H9 (cell line): ENCODE data around the gene KRT36. TPM values are rescaled to one million over a fixed set of nuclear protein-coding genes. Genes with fewer than 3 reads are reported as not detected.
A peak's percentile ranks its signal among the peaks of the same experiment; 100 is the strongest.

ENCODE experiments used
- DNase-seq: peaks from one replicate; pipeline ENCODE4 v3.0.0-alpha.2; 2017
- H2AFZ ChIP-seq: one replicate; pipeline ENCODE4 v1.6.1; 2013; ENCODE audit warnings: mild to moderate bottlenecking, low read length, control low read depth, moderate library complexity
- H2AK5ac ChIP-seq: 2 replicates; pipeline ENCODE4 v1.6.1; 2013; ENCODE audit warnings: low read length, control low read depth, mixed read lengths; ENCODE audit not compliant: insufficient read length
- H2BK120ac ChIP-seq: one replicate; pipeline ENCODE4 v1.6.1; 2013; ENCODE audit warnings: low read depth, mild to moderate bottlenecking, low read length, control low read depth, inconsistent platforms; ENCODE audit not compliant: poor library complexity, severe bottlenecking
- H2BK12ac ChIP-seq: 2 replicates; pipeline ENCODE4 v1.6.1; 2013; ENCODE audit warnings: low read length, control low read depth, mixed read lengths, low read depth; ENCODE audit not compliant: insufficient read length
- H2BK15ac ChIP-seq: 2 replicates; pipeline ENCODE4 v1.6.1; 2013; ENCODE audit warnings: low read depth, low read length, control low read depth
- H2BK20ac ChIP-seq: one replicate; pipeline ENCODE4 v1.6.1; 2013; ENCODE audit warnings: low read depth, mild to moderate bottlenecking, low read length, control low read depth, inconsistent platforms; ENCODE audit not compliant: poor library complexity, severe bottlenecking
- H2BK5ac ChIP-seq: 2 replicates; pipeline ENCODE4 v1.6.1; 2013; ENCODE audit warnings: low read length, control low read depth, mixed read lengths; ENCODE audit not compliant: insufficient read length
- H3K14ac ChIP-seq: 2 replicates; pipeline ENCODE4 v1.6.1; 2013; ENCODE audit warnings: low read length, control low read depth; ENCODE audit not compliant: insufficient read depth
- H3K18ac ChIP-seq: 2 replicates; pipeline ENCODE4 v1.6.1; 2013; ENCODE audit warnings: low read depth, mild to moderate bottlenecking, mixed read lengths, low read length, control low read depth; ENCODE audit not compliant: insufficient read length
- H3K23ac ChIP-seq: 2 replicates; pipeline ENCODE4 v1.6.1; 2013; ENCODE audit warnings: low read length, control low read depth, mixed read lengths, low read depth; ENCODE audit not compliant: insufficient read length
- H3K23me2 ChIP-seq: 2 replicates; pipeline ENCODE4 v1.6.1; 2013; ENCODE audit warnings: low read depth, mild to moderate bottlenecking, mixed read lengths, low read length, control low read depth; ENCODE audit not compliant: insufficient read length, poor library complexity, severe bottlenecking
- H3K27ac ChIP-seq: 2 replicates; pipeline ENCODE4 v1.5.1; 2013; ENCODE audit warnings: low read length, control low read depth, mixed read lengths, low read depth; ENCODE audit not compliant: insufficient read length
- H3K27me3 ChIP-seq: 2 replicates; pipeline ENCODE4 v1.6.1; 2013; ENCODE audit warnings: low read length, control low read depth, inconsistent platforms; ENCODE audit not compliant: insufficient read depth
- H3K4ac ChIP-seq: 2 replicates; pipeline ENCODE4 v1.6.1; 2013; ENCODE audit warnings: low read depth, mild to moderate bottlenecking, control low read depth, inconsistent platforms, low read length, moderate library complexity
- H3K4me1 ChIP-seq: 2 replicates; pipeline ENCODE4 v1.6.1; 2013; ENCODE audit warnings: low read length, control low read depth, inconsistent platforms; ENCODE audit not compliant: insufficient read depth
- H3K4me2 ChIP-seq: 2 replicates; pipeline ENCODE4 v1.6.1; 2013; ENCODE audit warnings: low read length, control low read depth, mixed read lengths; ENCODE audit not compliant: insufficient read length, insufficient read depth
- H3K56ac ChIP-seq: 2 replicates; pipeline ENCODE4 v1.6.1; 2013; ENCODE audit warnings: low read depth, mild to moderate bottlenecking, mixed read lengths, low read length, control low read depth; ENCODE audit not compliant: insufficient read length
- H3K79me1 ChIP-seq: 2 replicates; pipeline ENCODE4 v1.6.1; 2013; ENCODE audit warnings: low read depth, mild to moderate bottlenecking, moderate library complexity, low read length, control low read depth, inconsistent platforms; ENCODE audit not compliant: insufficient read depth, poor library complexity, severe bottlenecking
- H3K79me2 ChIP-seq: 2 replicates; pipeline ENCODE4 v1.6.1; 2013; ENCODE audit warnings: low read length, control low read depth, inconsistent platforms; ENCODE audit not compliant: insufficient read depth
- H3K9ac ChIP-seq: 2 replicates; pipeline ENCODE4 v1.6.1; 2013; ENCODE audit warnings: low read length, control low read depth, mixed read lengths; ENCODE audit not compliant: insufficient read length; ENCODE audit errors: extremely low read depth
- H3K9me3 ChIP-seq: one replicate; pipeline ENCODE4 v1.6.1; 2013; ENCODE audit warnings: low read depth, low read length, inconsistent platforms; ENCODE audit not compliant: control insufficient read depth
- H3T11ph ChIP-seq: one replicate; pipeline ENCODE4 v1.6.1; 2013; ENCODE audit warnings: mild to moderate bottlenecking, low read length, control low read depth, inconsistent platforms
- H4K20me1 ChIP-seq: one replicate; pipeline ENCODE4 v1.6.1; 2013; ENCODE audit not compliant: control insufficient read depth, insufficient read length, insufficient read depth
- H4K5ac ChIP-seq: 2 replicates; pipeline ENCODE4 v1.6.1; 2013; ENCODE audit warnings: low read depth, mild to moderate bottlenecking, mixed read lengths, low read length, control low read depth; ENCODE audit not compliant: insufficient read length
- H4K8ac ChIP-seq: replicated peaks from 2 replicates; pipeline ENCODE4 v1.6.1; 2013; ENCODE audit warnings: low read length, control low read depth, mixed read lengths, low read depth; ENCODE audit not compliant: insufficient read length
- H4K91ac ChIP-seq: 2 replicates; pipeline ENCODE4 v1.6.1; 2013; ENCODE audit warnings: low read depth, mild to moderate bottlenecking, moderate library complexity, mixed read lengths, low read length, control low read depth; ENCODE audit not compliant: insufficient read length
- H3K27ac Mint-ChIP-seq, 3 experiments: 2 replicates in 2 of 3; 3 replicates in 1 of 3; pipeline ENCODE4 v1.8.0; 2020 to 2021; ENCODE audit warnings: mixed read lengths in 3 of 3, mild to moderate bottlenecking in 1 of 3, moderate library complexity in 1 of 3
- H3K27me3 Mint-ChIP-seq: 2 replicates; pipeline ENCODE4 v1.8.0; 2021; ENCODE audit warnings: low read depth, mild to moderate bottlenecking, moderate library complexity, mixed read lengths
- H3K36me3 Mint-ChIP-seq, 3 experiments: 2 replicates in 2 of 3; 3 replicates in 1 of 3; pipeline ENCODE4 v1.8.0; 2020 to 2021; ENCODE audit warnings: low read depth in 3 of 3, mixed read lengths in 3 of 3; ENCODE audit not compliant: insufficient read depth in 1 of 3
- H3K4me1 Mint-ChIP-seq, 2 experiments: 2 replicates each; pipeline ENCODE4 v1.8.0; 2020; ENCODE audit warnings: mixed read lengths in 2 of 2
- H3K4me3 Mint-ChIP-seq, 2 experiments: 2 replicates in 1 of 2; 3 replicates in 1 of 2; pipeline ENCODE4 v1.8.0; 2020 to 2021; ENCODE audit warnings: mild to moderate bottlenecking in 2 of 2, mixed read lengths in 2 of 2, moderate library complexity in 1 of 2
- H3K9me3 Mint-ChIP-seq, 2 experiments: 2 replicates in 1 of 2; 3 replicates in 1 of 2; pipeline ENCODE4 v1.8.0; 2020; ENCODE audit warnings: mild to moderate bottlenecking in 2 of 2, mixed read lengths in 2 of 2, moderate library complexity in 1 of 2
- CTCF ChIP-seq: fragments of 200-600 bp; sonication (generic); conservative IDR thresholded peaks from 3 replicates; pipeline ENCODE4 v1.8.0; 2021; ENCODE audit warnings: antibody characterized with exemption, mild to moderate bottlenecking
- WGBS: extraction: QIAGEN DNeasy Blood & Tissue Kit; methylation state at CpG from one replicate; pipeline ENCODE4 v1.1.7; 2013; ENCODE audit warnings: missing lambda C conversion rate, low lambda C conversion rate, mixed read lengths; ENCODE audit not compliant: insufficient read length; ENCODE audit errors: extremely low coverage; 5-methylcytosine and 5-hydroxymethylcytosine counted together
- total RNA-seq: library from RNA; stranded (reverse); gene quantifications from 2 replicates; pipeline ENCODE4 v1.2.1, GENCODE V29; 2021

Gene KRT36
- total RNA-seq, 1 experiment from 2014 or later: not detected

- Histone ChIP-seq H2BK5ac (no peak overlapping the region), H3K23ac (no peak overlapping the region), H3K9ac (no peak overlapping the region), H2BK15ac (no peak overlapping the region), H4K20me1 (no peaks in the 10 kb centered on the region), H2AFZ (no peak overlapping the region), H3K27me3 (no peaks in the 10 kb centered on the region), H3K18ac (no peak overlapping the region), H3K79me2 (no peaks in the 10 kb centered on the region), H3K27ac (no peak overlapping the region), H4K91ac (no peak overlapping the region), H3K14ac (0 out of 2 replicates have a peak overlapping the region, but pooled peaks have one; percentile 33), H2AK5ac (no peak overlapping the region), H4K8ac (no peak overlapping the region), H3K79me1 (no peaks in the 10 kb centered on the region), H3K23me2 (no peaks in the 10 kb centered on the region), H3K4me1 (peaks cover 2% of the 10 kb centered on the region; the same call in 1 of the 2 replicates), H3K4me2 (no peak overlapping the region), H2BK12ac (no peak overlapping the region), H3K4ac (no peak overlapping the region), H3K56ac (no peak overlapping the region), H4K5ac (no peak overlapping the region), H2BK120ac (no peak overlapping the region), H2BK20ac (no peak overlapping the region), H3K9me3 (no peaks in the 10 kb centered on the region), H3T11ph (no peak overlapping the region)
- TF ChIP-seq CTCF: no peak
- Mint-ChIP-seq H3K27ac (peak overlapping the region in 1 of 3 experiments; percentile 10; a peak in 1 of 7 replicates), H3K9me3 (no peaks in the 10 kb centered on the region; a peak in 1 of 5 replicates), H3K4me1 (peaks cover 49 to 62% of the 10 kb centered on the region in 2 experiments), H3K27me3 (peaks cover 12% of the 10 kb centered on the region), H3K36me3 (no peaks in the 10 kb centered on the region), H3K4me3 (no peak overlapping the region; a peak in 1 of 5 replicates)
- no CpG with 5 or more reads among the region's 7 CpGs for WGBS
- no peak for DNase-seq
These were observed 47.9 kb upstream of the KRT36 start for GRCh38 chr17:41537614-41537954.
